WERI-Rb-1 (cell line): ENCODE measurements around the gene SEPTIN10.
A peak's percentile ranks its signal among the peaks of the same experiment; 100 is the strongest.

ENCODE experiments used
- DNase-seq: peaks from one replicate; pipeline ENCODE4 v3.0.0-alpha.2; 2020
- H3K27ac ChIP-seq: fragments of 250-450 bp; sonication (Bioruptor Pico); 2 replicates; pipeline ENCODE4 v1.5.1; 2020; ENCODE audit warnings: mild to moderate bottlenecking, moderate library complexity
- H3K27me3 ChIP-seq: fragments of 250-450 bp; sonication (Bioruptor Pico); 2 replicates; pipeline ENCODE4 v1.5.1; 2021; ENCODE audit warnings: mild to moderate bottlenecking, low read depth, moderate library complexity; ENCODE audit not compliant: insufficient read depth, severe bottlenecking
- H3K36me3 ChIP-seq: fragments of 250-450 bp; sonication (Bioruptor Pico); 2 replicates; pipeline ENCODE4 v1.5.1; 2020; ENCODE audit warnings: mild to moderate bottlenecking, moderate library complexity
- H3K4me3 ChIP-seq: 2 replicates; pipeline ENCODE4 v1.5.1; 2011; ENCODE audit warnings: low read depth, mild to moderate bottlenecking, control low read depth, low read length
- H3K9me3 ChIP-seq: fragments of 250-450 bp; sonication (Bioruptor Pico); 2 replicates; pipeline ENCODE4 v1.5.1; 2021; ENCODE audit warnings: mild to moderate bottlenecking, moderate library complexity; ENCODE audit not compliant: severe bottlenecking
- CTCF ChIP-seq: IDR thresholded peaks from 2 replicates; pipeline ENCODE4 v1.5.1; 2011; ENCODE audit warnings: low read depth, mild to moderate bottlenecking, control low read depth, inconsistent platforms, low read length

SEPTIN10 gene

DNA sequence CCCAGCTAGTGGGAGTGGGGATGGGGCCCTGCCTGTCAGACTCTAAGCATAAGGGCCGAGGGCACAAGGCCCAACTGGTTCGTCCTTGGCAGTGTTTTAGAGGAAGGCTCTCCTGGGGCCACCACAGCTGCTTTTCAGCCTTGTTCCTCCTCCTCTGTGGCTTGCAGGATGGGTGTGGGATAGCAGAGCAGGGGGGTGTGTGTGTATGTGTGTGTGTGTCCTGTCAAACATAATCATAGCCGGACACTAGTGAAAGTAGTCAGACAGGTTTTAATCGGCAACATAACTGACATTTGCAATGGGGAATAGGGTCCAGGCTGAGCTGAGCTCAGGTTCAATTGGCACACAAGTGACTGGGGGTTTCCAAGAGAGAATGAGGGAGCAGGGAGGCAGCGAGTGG lies 114.2 kb downstream of the SEPTIN10 start:
- no peak for TF ChIP-seq CTCF
- no peak overlapping the region for H3K27ac ChIP-seq
- no peaks in the 10 kb centered on the region for H3K9me3 ChIP-seq
- H3K27me3 ChIP-seq: no peaks in the 10 kb centered on the region
- H3K36me3 ChIP-seq: no peaks in the 10 kb centered on the region
- H3K4me3 ChIP-seq: no peak overlapping the region
- no peak for DNase-seq

GRCh38 chr2:109498906-109499305 lies 114.9 kb downstream of the SEPTIN10 start:
- Histone ChIP-seq H3K27ac (no peak overlapping the region), H3K36me3 (no peaks in the 10 kb centered on the region), H3K27me3 (no peaks in the 10 kb centered on the region), H3K9me3 (no peaks in the 10 kb centered on the region), H3K4me3 (no peak overlapping the region)
- no peak for TF ChIP-seq CTCF
- DNase-seq: no peak

GRCh38 chr2:109497911-109498870 lies 115.6 kb downstream of the SEPTIN10 start:
- Histone ChIP-seq H3K9me3 (no peaks in the 10 kb centered on the region), H3K27ac (no peak overlapping the region), H3K36me3 (no peaks in the 10 kb centered on the region), H3K4me3 (no peak overlapping the region), H3K27me3 (no peaks in the 10 kb centered on the region)
- DNase-seq: peak; percentile 36
- TF ChIP-seq CTCF: no peak

DNA sequence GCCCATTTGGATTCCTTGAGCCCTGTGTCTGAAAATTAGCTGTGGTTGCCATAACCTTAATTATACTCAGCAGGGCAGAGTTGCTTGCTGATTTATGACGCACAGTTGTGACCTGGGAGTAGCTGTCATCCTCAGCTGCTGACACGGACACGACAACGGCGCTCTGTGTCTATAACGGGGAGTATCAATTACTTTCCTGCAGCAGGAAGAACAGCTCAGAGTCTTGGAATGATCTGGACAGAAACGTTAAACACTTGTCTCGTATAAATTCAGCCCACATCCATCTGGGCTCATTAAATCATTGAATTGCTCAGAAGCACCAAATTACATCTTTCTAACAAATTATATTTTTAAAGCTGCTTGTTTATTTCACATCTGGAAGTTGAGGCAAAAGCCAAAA lies 116.3 kb downstream of the SEPTIN10 start:
- Histone ChIP-seq H3K27ac (no peak overlapping the region), H3K27me3 (no peaks in the 10 kb centered on the region), H3K36me3 (no peaks in the 10 kb centered on the region), H3K9me3 (no peaks in the 10 kb centered on the region), H3K4me3 (no peak overlapping the region)
- no peak for TF ChIP-seq CTCF
- no peak for DNase-seq

GRCh38 chr2:109494351-109494750 lies 119.4 kb downstream of the SEPTIN10 start:
- Histone ChIP-seq H3K36me3 (no peaks in the 10 kb centered on the region), H3K27ac (no peak overlapping the region), H3K4me3 (no peak overlapping the region), H3K9me3 (no peaks in the 10 kb centered on the region), H3K27me3 (no peaks in the 10 kb centered on the region)
- TF ChIP-seq CTCF: no peak
- no peak for DNase-seq
